ENCODE results near the gene RASSF8.

Gene RASSF8

DNA sequence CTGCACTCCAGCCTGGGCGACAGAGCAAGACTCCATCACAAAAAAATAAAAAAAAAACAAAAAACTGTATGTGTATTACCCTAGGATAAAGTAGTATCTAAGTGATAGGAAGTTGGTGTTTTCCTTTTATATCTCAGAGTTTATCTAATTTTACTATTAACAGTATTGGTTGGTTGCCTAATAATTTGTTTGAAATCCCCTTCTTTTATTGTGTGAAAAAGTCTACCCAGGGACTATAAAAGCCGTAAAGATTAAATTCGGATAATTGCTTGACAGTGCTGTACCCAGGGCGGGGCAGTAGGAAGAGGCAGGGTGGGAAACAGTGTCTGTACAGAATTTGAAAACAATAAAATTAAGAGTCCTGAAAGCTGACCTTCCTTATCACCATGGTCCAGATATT lies 78.4 kb downstream of the RASSF8 start:
- no peak overlapping the region for H3K4me3 ChIP-seq (ENCODE audit: low read length)
- no peak overlapping the region for H3K9ac ChIP-seq (ENCODE audit: low read length)
- H3K9me3 ChIP-seq (ENCODE audit: control insufficient read depth, low read length) = no peaks in the 10 kb centered on the region
- H3K36me3 ChIP-seq (ENCODE audit: control insufficient read depth, insufficient read depth, low read length) = no peaks in the 10 kb centered on the region
- no peaks in the 10 kb centered on the region for H3K27me3 ChIP-seq (ENCODE audit: control insufficient read depth, insufficient read depth, low read length)
- no peaks in the 10 kb centered on the region for H3K4me1 ChIP-seq (ENCODE audit: control insufficient read depth, insufficient read depth, low read length)

DNA sequence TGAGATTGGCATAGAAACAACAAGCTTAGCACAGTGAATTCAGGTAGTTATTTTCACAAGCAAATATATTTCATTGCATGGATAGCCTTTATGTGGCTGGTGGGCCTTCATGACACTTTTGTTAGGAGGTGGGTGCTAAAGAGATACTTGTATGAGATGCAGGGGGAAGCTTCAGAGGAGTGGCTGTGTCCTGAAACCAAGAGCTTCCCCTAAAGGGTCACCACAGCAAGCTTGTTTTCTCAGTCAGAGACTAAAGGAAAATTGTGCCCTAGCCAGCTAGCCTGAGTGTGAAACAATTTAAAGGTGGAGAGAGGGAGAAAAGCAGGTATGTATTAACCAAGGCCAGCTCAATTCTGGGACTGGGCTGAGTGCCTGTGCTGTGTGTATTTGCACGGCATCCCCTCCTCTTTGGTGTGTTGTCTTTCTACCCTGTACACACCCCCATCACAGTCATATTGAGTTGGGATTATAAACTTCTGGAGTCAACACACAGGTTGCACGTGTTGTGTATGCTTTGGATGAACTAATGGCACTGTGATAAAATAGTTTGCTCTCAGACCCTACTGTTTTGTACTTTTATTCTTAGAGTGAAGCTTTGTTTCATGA lies 79.2 kb downstream of the RASSF8 start:
- H3K4me3 ChIP-seq (ENCODE audit: low read length) = no peak overlapping the region
- H3K4me1 ChIP-seq (ENCODE audit: control insufficient read depth, insufficient read depth, low read length) = no peaks in the 10 kb centered on the region
- no peaks in the 10 kb centered on the region for H3K36me3 ChIP-seq (ENCODE audit: control insufficient read depth, insufficient read depth, low read length)
- no peaks in the 10 kb centered on the region for H3K27me3 ChIP-seq (ENCODE audit: control insufficient read depth, insufficient read depth, low read length)
- H3K9me3 ChIP-seq (ENCODE audit: control insufficient read depth, low read length) = no peaks in the 10 kb centered on the region
- no peak overlapping the region for H3K9ac ChIP-seq (ENCODE audit: low read length)

DNA sequence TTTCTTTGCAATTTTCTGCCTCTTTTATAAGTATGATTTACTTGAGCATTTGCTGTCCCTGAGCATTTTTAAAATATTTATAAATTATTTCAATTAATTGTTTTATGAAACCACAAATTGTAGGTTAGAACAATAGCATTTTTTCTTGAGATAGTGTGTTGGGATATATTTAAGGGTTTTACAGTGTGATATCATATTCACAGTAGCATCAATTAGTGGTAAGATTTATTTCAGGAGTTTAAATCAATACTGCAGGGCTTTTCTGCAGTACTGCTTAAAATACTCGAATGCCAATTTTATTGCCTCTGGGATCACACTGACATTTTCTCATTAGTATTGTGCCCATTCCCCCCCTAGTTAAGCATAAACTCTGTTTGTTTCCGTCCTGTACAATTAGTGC lies 84.2 kb downstream of the RASSF8 start:
- no peaks in the 10 kb centered on the region for H3K4me1 ChIP-seq (ENCODE audit: control insufficient read depth, insufficient read depth, low read length)
- H3K9me3 ChIP-seq (ENCODE audit: control insufficient read depth, low read length) = no peaks in the 10 kb centered on the region
- H3K27me3 ChIP-seq (ENCODE audit: control insufficient read depth, insufficient read depth, low read length) = no peaks in the 10 kb centered on the region
- H3K36me3 ChIP-seq (ENCODE audit: control insufficient read depth, insufficient read depth, low read length) = no peaks in the 10 kb centered on the region
- no peak overlapping the region for H3K4me3 ChIP-seq (ENCODE audit: low read length)
- H3K9ac ChIP-seq (ENCODE audit: low read length) = no peak overlapping the region

DNA sequence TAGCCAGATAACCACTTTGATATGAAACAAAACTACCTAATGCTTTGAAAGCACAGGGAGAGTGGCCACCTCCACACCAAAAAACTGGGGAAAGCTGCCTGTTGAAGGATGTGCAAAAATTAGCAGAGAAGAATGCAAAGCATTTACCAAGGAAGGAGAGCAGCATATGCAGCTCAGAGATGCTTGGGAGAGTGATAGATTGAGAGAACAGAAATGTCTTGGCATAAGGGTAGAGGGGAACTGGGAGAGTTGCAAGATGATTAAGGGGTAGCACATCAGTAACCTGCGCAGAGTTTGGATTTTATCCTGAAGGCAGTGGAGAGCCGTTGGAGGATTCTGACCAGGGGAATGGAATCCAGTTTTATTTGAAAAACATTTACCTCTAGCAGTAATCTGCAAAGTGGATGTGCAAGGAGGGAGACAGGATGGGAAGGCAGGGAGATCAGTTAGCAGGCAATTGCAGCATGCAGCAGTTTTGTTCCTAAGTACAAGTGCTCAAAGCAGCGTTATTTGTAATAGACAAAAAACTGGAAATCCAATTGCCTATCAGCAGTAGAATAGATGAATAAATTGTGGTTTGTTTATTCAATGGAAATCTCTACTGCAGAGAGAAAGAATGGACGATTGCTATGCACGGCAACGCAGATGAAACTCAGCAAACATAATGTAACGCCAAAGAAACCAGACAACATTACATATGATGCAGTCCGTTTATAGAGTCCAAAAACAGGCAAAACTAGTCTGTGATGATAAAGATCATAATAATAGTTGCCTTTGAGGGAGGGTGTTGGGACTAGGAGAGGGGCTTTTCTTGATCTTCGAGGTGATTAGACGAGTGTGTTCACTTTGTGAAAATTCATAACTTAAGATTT lies 84.9 kb downstream of the RASSF8 start:
- no peaks in the 10 kb centered on the region for H3K27me3 ChIP-seq (ENCODE audit: control insufficient read depth, insufficient read depth, low read length)
- H3K9ac ChIP-seq (ENCODE audit: low read length) = no peak overlapping the region
- no peak overlapping the region for H3K4me3 ChIP-seq (ENCODE audit: low read length)
- no peaks in the 10 kb centered on the region for H3K36me3 ChIP-seq (ENCODE audit: control insufficient read depth, insufficient read depth, low read length)
- no peaks in the 10 kb centered on the region for H3K9me3 ChIP-seq (ENCODE audit: control insufficient read depth, low read length)
- no peaks in the 10 kb centered on the region for H3K4me1 ChIP-seq (ENCODE audit: control insufficient read depth, insufficient read depth, low read length)

DNA sequence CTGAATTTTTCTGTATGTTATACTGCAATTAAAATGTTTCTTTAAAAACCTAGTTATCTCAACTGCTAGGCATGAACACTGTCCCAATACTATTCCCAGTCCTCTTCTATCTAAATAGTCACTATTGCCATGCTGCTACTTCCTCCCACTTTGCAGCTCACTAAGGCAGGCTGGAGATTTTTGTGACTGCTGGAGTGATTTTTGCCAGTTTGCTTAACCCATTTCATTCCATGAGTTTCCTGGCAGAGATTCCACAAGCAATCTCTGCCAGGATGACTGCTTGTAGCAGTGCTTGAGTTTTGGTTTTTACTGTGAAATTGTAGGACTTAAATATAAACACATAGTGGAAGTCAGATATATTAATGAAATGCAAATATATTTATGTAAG lies 85.5 kb downstream of the RASSF8 start:
- no peaks in the 10 kb centered on the region for H3K36me3 ChIP-seq (ENCODE audit: control insufficient read depth, insufficient read depth, low read length)
- H3K9ac ChIP-seq (ENCODE audit: low read length) = no peak overlapping the region
- H3K4me3 ChIP-seq (ENCODE audit: low read length) = no peak overlapping the region
- no peaks in the 10 kb centered on the region for H3K4me1 ChIP-seq (ENCODE audit: control insufficient read depth, insufficient read depth, low read length)
- H3K9me3 ChIP-seq (ENCODE audit: control insufficient read depth, low read length) = no peaks in the 10 kb centered on the region
- no peaks in the 10 kb centered on the region for H3K27me3 ChIP-seq (ENCODE audit: control insufficient read depth, insufficient read depth, low read length)

DNA sequence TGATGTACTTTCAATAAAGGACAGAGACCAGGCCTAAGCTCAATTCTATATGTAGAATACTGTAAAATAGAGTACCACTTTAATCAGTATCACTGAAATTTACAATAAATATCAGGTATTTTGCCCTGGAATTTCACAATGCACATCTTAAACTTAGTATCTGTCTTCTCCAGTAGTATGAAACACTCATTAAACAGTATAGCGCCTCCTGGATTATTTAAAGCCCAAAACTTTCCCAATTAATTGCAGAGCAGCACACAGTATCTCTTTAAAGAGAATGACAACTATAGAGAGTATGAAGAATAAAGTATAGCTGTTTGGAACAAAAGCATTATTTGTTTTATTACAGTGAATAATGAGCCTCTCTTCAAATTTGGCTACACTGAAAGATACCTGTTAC lies 86.1 kb downstream of the RASSF8 start:
- H3K9ac ChIP-seq (ENCODE audit: low read length) = no peak overlapping the region
- H3K9me3 ChIP-seq (ENCODE audit: control insufficient read depth, low read length) = no peaks in the 10 kb centered on the region
- H3K4me1 ChIP-seq (ENCODE audit: control insufficient read depth, insufficient read depth, low read length) = no peaks in the 10 kb centered on the region
- no peak overlapping the region for H3K4me3 ChIP-seq (ENCODE audit: low read length)
- H3K27me3 ChIP-seq (ENCODE audit: control insufficient read depth, insufficient read depth, low read length) = no peaks in the 10 kb centered on the region
- no peaks in the 10 kb centered on the region for H3K36me3 ChIP-seq (ENCODE audit: control insufficient read depth, insufficient read depth, low read length)

DNA sequence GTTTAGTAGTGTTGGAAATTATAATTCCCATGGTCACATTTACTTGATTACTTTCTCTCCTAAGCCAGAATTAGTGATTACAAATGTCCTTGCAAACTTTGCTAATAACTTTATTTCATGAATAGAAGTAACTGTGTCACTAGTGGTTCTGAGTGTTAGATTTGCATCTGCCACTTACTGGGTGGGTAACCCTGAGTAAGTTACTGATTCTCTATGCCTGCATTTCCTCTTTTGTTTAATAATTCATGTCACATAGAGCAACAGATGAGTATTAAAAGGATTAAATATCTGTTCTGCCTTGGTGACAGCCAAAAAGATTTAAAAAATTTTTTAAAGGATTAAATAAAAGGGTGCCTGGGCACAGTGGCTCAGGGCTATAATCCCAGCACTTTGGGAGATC lies 87.7 kb downstream of the RASSF8 start:
- Histone ChIP-seq H3K4me1 (ENCODE audit: control insufficient read depth, insufficient read depth, low read length) (no peaks in the 10 kb centered on the region), H3K9me3 (ENCODE audit: control insufficient read depth, low read length) (no peaks in the 10 kb centered on the region), H3K36me3 (ENCODE audit: control insufficient read depth, insufficient read depth, low read length) (no peaks in the 10 kb centered on the region), H3K9ac (ENCODE audit: low read length) (no peak overlapping the region), H3K27me3 (ENCODE audit: control insufficient read depth, insufficient read depth, low read length) (no peaks in the 10 kb centered on the region), H3K4me3 (ENCODE audit: low read length) (no peak overlapping the region)

DNA sequence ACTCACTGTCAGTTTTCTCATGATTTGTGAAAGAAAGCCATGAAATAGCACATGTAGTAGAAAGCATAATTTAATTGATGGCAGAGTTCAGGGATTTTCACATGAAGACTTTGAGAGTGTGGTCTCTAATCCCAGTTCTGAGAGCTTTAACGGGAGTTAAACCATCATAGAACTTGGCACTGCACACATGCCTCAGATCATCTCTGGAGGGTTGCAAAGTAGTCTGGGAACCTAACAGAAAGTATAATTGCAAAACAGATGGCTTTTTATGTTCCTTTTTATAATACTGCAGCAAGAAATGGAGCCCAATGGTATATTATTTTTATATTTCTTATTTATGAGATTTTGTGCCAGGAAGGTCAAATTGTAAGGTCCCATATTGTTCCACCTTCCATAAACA lies 88.4 kb downstream of the RASSF8 start:
- H3K36me3 ChIP-seq (ENCODE audit: control insufficient read depth, insufficient read depth, low read length) = no peaks in the 10 kb centered on the region
- H3K27me3 ChIP-seq (ENCODE audit: control insufficient read depth, insufficient read depth, low read length) = no peaks in the 10 kb centered on the region
- no peaks in the 10 kb centered on the region for H3K9me3 ChIP-seq (ENCODE audit: control insufficient read depth, low read length)
- no peaks in the 10 kb centered on the region for H3K4me1 ChIP-seq (ENCODE audit: control insufficient read depth, insufficient read depth, low read length)
- no peak overlapping the region for H3K9ac ChIP-seq (ENCODE audit: low read length)
- H3K4me3 ChIP-seq (ENCODE audit: low read length) = no peak overlapping the region

DNA sequence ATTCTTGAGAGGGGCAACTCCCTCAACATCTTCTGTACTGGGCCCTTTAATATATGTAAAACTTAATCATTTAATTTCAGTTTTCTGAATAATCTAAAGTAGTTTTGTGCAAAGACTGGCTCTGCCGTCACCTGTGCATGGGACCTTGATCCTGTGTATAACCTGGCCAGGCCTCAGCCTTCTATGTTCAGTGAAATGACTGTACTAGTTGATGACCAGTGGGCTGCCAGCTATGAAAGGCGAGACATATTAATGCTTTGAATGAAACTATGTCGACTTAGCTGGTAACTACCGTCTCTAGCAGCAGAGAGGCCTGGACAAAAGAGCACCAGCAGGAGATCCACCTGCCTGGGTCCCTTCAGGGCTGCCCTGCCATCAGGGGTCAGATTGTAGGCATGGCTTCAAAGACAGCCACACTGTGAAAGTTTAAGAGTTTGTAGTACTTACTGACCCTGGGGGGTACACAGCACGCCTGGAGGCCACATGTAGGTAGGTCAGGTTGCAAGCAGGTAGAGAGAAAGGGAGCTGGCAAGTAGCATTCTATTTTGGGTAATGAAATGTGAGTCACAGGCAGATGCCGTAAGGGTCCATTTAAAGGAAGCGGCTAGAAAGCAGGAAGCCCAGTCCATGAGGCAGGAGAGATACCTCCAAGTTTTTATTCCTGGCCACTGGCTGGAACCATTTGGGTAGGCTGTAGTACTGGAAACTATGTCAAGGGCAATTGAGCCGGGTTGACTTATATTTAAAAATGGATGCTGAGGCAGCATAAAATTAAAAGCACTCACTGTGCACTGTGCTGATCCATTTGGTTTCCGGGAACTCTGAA lies 89.1 kb downstream of the RASSF8 start:
- H3K9me3 ChIP-seq (ENCODE audit: control insufficient read depth, low read length) = no peaks in the 10 kb centered on the region
- H3K9ac ChIP-seq (ENCODE audit: low read length) = no peak overlapping the region
- no peak overlapping the region for H3K4me3 ChIP-seq (ENCODE audit: low read length)
- H3K4me1 ChIP-seq (ENCODE audit: control insufficient read depth, insufficient read depth, low read length) = peaks cover 3% of the 10 kb centered on the region
- H3K36me3 ChIP-seq (ENCODE audit: control insufficient read depth, insufficient read depth, low read length) = no peaks in the 10 kb centered on the region
- H3K27me3 ChIP-seq (ENCODE audit: control insufficient read depth, insufficient read depth, low read length) = no peaks in the 10 kb centered on the region

DNA sequence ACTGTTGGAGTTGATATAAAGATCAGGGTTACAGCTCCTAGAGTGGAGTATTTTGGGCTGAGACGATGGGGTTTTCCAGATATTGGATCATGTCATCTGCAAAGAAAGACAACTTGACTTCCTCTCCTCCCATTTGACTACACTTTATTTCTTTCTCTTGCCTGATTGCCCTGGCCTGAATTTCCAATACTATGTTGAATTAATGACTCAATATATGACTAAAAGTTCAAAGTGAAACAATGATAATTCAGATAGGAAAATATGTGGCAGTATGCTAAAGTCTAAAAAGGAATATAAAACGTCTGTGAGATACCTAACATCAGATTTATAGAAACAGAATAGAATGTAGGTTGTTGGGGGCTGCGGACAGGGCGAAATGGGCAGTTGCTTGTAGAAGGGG lies 94.2 kb downstream of the RASSF8 start:
- peaks cover 7% of the 10 kb centered on the region for H3K4me1 ChIP-seq (ENCODE audit: control insufficient read depth, insufficient read depth, low read length)
- no peak overlapping the region for H3K9ac ChIP-seq (ENCODE audit: low read length)
- no peaks in the 10 kb centered on the region for H3K36me3 ChIP-seq (ENCODE audit: control insufficient read depth, insufficient read depth, low read length)
- no peaks in the 10 kb centered on the region for H3K9me3 ChIP-seq (ENCODE audit: control insufficient read depth, low read length)
- H3K27me3 ChIP-seq (ENCODE audit: control insufficient read depth, insufficient read depth, low read length) = no peaks in the 10 kb centered on the region
- no peak overlapping the region for H3K4me3 ChIP-seq (ENCODE audit: low read length)

DNA sequence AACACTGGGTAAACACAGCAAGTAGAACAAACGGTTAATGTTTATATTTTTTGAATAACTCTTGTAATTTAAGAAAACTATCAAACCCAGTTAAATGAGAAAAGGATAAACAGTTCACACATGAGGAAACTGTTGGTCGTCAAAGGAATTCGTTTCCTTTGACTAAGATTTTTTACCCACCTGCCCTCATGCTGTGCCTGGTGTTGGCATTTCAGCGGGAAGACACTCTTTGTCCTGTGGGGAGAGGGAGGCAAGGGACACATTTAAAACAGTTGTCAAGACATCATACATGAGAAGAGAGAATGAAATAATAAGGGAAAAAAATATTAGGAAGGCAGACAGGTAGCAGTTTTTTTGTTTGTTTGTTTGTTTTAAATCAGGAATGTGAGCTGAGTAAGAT lies 95.9 kb downstream of the RASSF8 start:
- Histone ChIP-seq H3K9me3 (ENCODE audit: control insufficient read depth, low read length) (no peaks in the 10 kb centered on the region), H3K4me1 (ENCODE audit: control insufficient read depth, insufficient read depth, low read length) (peaks cover 7% of the 10 kb centered on the region), H3K9ac (ENCODE audit: low read length) (no peak overlapping the region), H3K4me3 (ENCODE audit: low read length) (no peak overlapping the region), H3K27me3 (ENCODE audit: control insufficient read depth, insufficient read depth, low read length) (no peaks in the 10 kb centered on the region), H3K36me3 (ENCODE audit: control insufficient read depth, insufficient read depth, low read length) (no peaks in the 10 kb centered on the region)

DNA sequence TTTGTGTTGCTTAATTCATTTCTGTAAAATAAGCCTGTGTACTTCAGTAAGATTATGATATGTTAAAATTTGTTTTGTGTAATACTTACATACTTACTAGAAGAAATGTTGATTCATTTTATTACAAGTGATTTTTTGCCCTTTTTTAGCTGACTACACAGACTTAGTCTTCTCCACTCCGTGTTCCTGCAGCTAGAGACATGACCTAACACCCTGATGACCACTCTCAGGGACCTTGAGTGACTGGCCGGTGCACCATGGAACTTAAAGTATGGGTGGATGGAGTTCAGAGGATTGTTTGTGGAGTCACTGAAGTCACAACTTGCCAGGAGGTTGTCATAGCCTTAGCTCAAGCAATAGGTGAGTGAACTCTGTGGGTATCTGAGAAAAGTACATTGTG lies 96.6 kb downstream of the RASSF8 start:
- Histone ChIP-seq H3K27me3 (ENCODE audit: control insufficient read depth, insufficient read depth, low read length) (no peaks in the 10 kb centered on the region), H3K36me3 (ENCODE audit: control insufficient read depth, insufficient read depth, low read length) (no peaks in the 10 kb centered on the region), H3K9me3 (ENCODE audit: control insufficient read depth, low read length) (no peaks in the 10 kb centered on the region), H3K4me1 (ENCODE audit: control insufficient read depth, insufficient read depth, low read length) (peaks cover 7% of the 10 kb centered on the region), H3K4me3 (ENCODE audit: low read length) (no peak overlapping the region), H3K9ac (ENCODE audit: low read length) (no peak overlapping the region)
